H9 (cell line): Measurements from ENCODE around the gene MYO18A. TPM values are rescaled to one million over a fixed set of nuclear protein-coding genes. Genes with fewer than 3 reads are reported as not detected.

ENCODE experiments used
- DNase-seq: peaks from one replicate; pipeline ENCODE4 v3.0.0-alpha.2; 2017
- H2AFZ ChIP-seq: one replicate; pipeline ENCODE4 v1.6.1; 2013; ENCODE audit warnings: mild to moderate bottlenecking, low read length, control low read depth, moderate library complexity
- H2AK5ac ChIP-seq: 2 replicates; pipeline ENCODE4 v1.6.1; 2013; ENCODE audit warnings: low read length, control low read depth, mixed read lengths; ENCODE audit not compliant: insufficient read length
- H2BK120ac ChIP-seq: one replicate; pipeline ENCODE4 v1.6.1; 2013; ENCODE audit warnings: low read depth, mild to moderate bottlenecking, low read length, control low read depth, inconsistent platforms; ENCODE audit not compliant: poor library complexity, severe bottlenecking
- H2BK12ac ChIP-seq: 2 replicates; pipeline ENCODE4 v1.6.1; 2013; ENCODE audit warnings: low read length, control low read depth, mixed read lengths, low read depth; ENCODE audit not compliant: insufficient read length
- H2BK15ac ChIP-seq: 2 replicates; pipeline ENCODE4 v1.6.1; 2013; ENCODE audit warnings: low read depth, low read length, control low read depth
- H2BK20ac ChIP-seq: one replicate; pipeline ENCODE4 v1.6.1; 2013; ENCODE audit warnings: low read depth, mild to moderate bottlenecking, low read length, control low read depth, inconsistent platforms; ENCODE audit not compliant: poor library complexity, severe bottlenecking
- H2BK5ac ChIP-seq: 2 replicates; pipeline ENCODE4 v1.6.1; 2013; ENCODE audit warnings: low read length, control low read depth, mixed read lengths; ENCODE audit not compliant: insufficient read length
- H3K14ac ChIP-seq: 2 replicates; pipeline ENCODE4 v1.6.1; 2013; ENCODE audit warnings: low read length, control low read depth; ENCODE audit not compliant: insufficient read depth
- H3K18ac ChIP-seq: 2 replicates; pipeline ENCODE4 v1.6.1; 2013; ENCODE audit warnings: low read depth, mild to moderate bottlenecking, mixed read lengths, low read length, control low read depth; ENCODE audit not compliant: insufficient read length
- H3K23ac ChIP-seq: 2 replicates; pipeline ENCODE4 v1.6.1; 2013; ENCODE audit warnings: low read length, control low read depth, mixed read lengths, low read depth; ENCODE audit not compliant: insufficient read length
- H3K23me2 ChIP-seq: 2 replicates; pipeline ENCODE4 v1.6.1; 2013; ENCODE audit warnings: low read depth, mild to moderate bottlenecking, mixed read lengths, low read length, control low read depth; ENCODE audit not compliant: insufficient read length, poor library complexity, severe bottlenecking
- H3K27ac ChIP-seq: 2 replicates; pipeline ENCODE4 v1.5.1; 2013; ENCODE audit warnings: low read length, control low read depth, mixed read lengths, low read depth; ENCODE audit not compliant: insufficient read length
- H3K27me3 ChIP-seq: 2 replicates; pipeline ENCODE4 v1.6.1; 2013; ENCODE audit warnings: low read length, control low read depth, inconsistent platforms; ENCODE audit not compliant: insufficient read depth
- H3K4ac ChIP-seq: 2 replicates; pipeline ENCODE4 v1.6.1; 2013; ENCODE audit warnings: low read depth, mild to moderate bottlenecking, control low read depth, inconsistent platforms, low read length, moderate library complexity
- H3K4me1 ChIP-seq: 2 replicates; pipeline ENCODE4 v1.6.1; 2013; ENCODE audit warnings: low read length, control low read depth, inconsistent platforms; ENCODE audit not compliant: insufficient read depth
- H3K4me2 ChIP-seq: 2 replicates; pipeline ENCODE4 v1.6.1; 2013; ENCODE audit warnings: low read length, control low read depth, mixed read lengths; ENCODE audit not compliant: insufficient read length, insufficient read depth
- H3K56ac ChIP-seq: 2 replicates; pipeline ENCODE4 v1.6.1; 2013; ENCODE audit warnings: low read depth, mild to moderate bottlenecking, mixed read lengths, low read length, control low read depth; ENCODE audit not compliant: insufficient read length
- H3K79me1 ChIP-seq: 2 replicates; pipeline ENCODE4 v1.6.1; 2013; ENCODE audit warnings: low read depth, mild to moderate bottlenecking, moderate library complexity, low read length, control low read depth, inconsistent platforms; ENCODE audit not compliant: insufficient read depth, poor library complexity, severe bottlenecking
- H3K79me2 ChIP-seq: 2 replicates; pipeline ENCODE4 v1.6.1; 2013; ENCODE audit warnings: low read length, control low read depth, inconsistent platforms; ENCODE audit not compliant: insufficient read depth
- H3K9ac ChIP-seq: 2 replicates; pipeline ENCODE4 v1.6.1; 2013; ENCODE audit warnings: low read length, control low read depth, mixed read lengths; ENCODE audit not compliant: insufficient read length; ENCODE audit errors: extremely low read depth
- H3K9me3 ChIP-seq: one replicate; pipeline ENCODE4 v1.6.1; 2013; ENCODE audit warnings: low read depth, low read length, inconsistent platforms; ENCODE audit not compliant: control insufficient read depth
- H3T11ph ChIP-seq: one replicate; pipeline ENCODE4 v1.6.1; 2013; ENCODE audit warnings: mild to moderate bottlenecking, low read length, control low read depth, inconsistent platforms
- H4K20me1 ChIP-seq: one replicate; pipeline ENCODE4 v1.6.1; 2013; ENCODE audit not compliant: control insufficient read depth, insufficient read length, insufficient read depth
- H4K5ac ChIP-seq: 2 replicates; pipeline ENCODE4 v1.6.1; 2013; ENCODE audit warnings: low read depth, mild to moderate bottlenecking, mixed read lengths, low read length, control low read depth; ENCODE audit not compliant: insufficient read length
- H4K8ac ChIP-seq: replicated peaks from 2 replicates; pipeline ENCODE4 v1.6.1; 2013; ENCODE audit warnings: low read length, control low read depth, mixed read lengths, low read depth; ENCODE audit not compliant: insufficient read length
- H4K91ac ChIP-seq: 2 replicates; pipeline ENCODE4 v1.6.1; 2013; ENCODE audit warnings: low read depth, mild to moderate bottlenecking, moderate library complexity, mixed read lengths, low read length, control low read depth; ENCODE audit not compliant: insufficient read length
- H3K27ac Mint-ChIP-seq, 3 experiments: 2 replicates in 2 of 3; 3 replicates in 1 of 3; pipeline ENCODE4 v1.8.0; 2020 to 2021; ENCODE audit warnings: mixed read lengths in 3 of 3, mild to moderate bottlenecking in 1 of 3, moderate library complexity in 1 of 3
- H3K27me3 Mint-ChIP-seq: 2 replicates; pipeline ENCODE4 v1.8.0; 2021; ENCODE audit warnings: low read depth, mild to moderate bottlenecking, moderate library complexity, mixed read lengths
- H3K36me3 Mint-ChIP-seq, 3 experiments: 2 replicates in 2 of 3; 3 replicates in 1 of 3; pipeline ENCODE4 v1.8.0; 2020 to 2021; ENCODE audit warnings: low read depth in 3 of 3, mixed read lengths in 3 of 3; ENCODE audit not compliant: insufficient read depth in 1 of 3
- H3K4me1 Mint-ChIP-seq, 2 experiments: 2 replicates each; pipeline ENCODE4 v1.8.0; 2020; ENCODE audit warnings: mixed read lengths in 2 of 2
- H3K4me3 Mint-ChIP-seq, 2 experiments: 2 replicates in 1 of 2; 3 replicates in 1 of 2; pipeline ENCODE4 v1.8.0; 2020 to 2021; ENCODE audit warnings: mild to moderate bottlenecking in 2 of 2, mixed read lengths in 2 of 2, moderate library complexity in 1 of 2
- H3K9me3 Mint-ChIP-seq, 2 experiments: 2 replicates in 1 of 2; 3 replicates in 1 of 2; pipeline ENCODE4 v1.8.0; 2020; ENCODE audit warnings: mild to moderate bottlenecking in 2 of 2, mixed read lengths in 2 of 2, moderate library complexity in 1 of 2
- CTCF ChIP-seq: fragments of 200-600 bp; sonication (generic); conservative IDR thresholded peaks from 3 replicates; pipeline ENCODE4 v1.8.0; 2021; ENCODE audit warnings: antibody characterized with exemption, mild to moderate bottlenecking
- WGBS: extraction: QIAGEN DNeasy Blood & Tissue Kit; methylation state at CpG from one replicate; pipeline ENCODE4 v1.1.7; 2013; ENCODE audit warnings: missing lambda C conversion rate, low lambda C conversion rate, mixed read lengths; ENCODE audit not compliant: insufficient read length; ENCODE audit errors: extremely low coverage; 5-methylcytosine and 5-hydroxymethylcytosine counted together
- total RNA-seq: library from RNA; stranded (reverse); gene quantifications from 2 replicates; pipeline ENCODE4 v1.2.1, GENCODE V29; 2021

Gene MYO18A
- total RNA-seq, 1 experiment from 2014 or later: 21.6 TPM

GRCh38 chr17:29051194-29051593 lies 129.0 kb downstream of the MYO18A start:
- H3K9me3 ChIP-seq: no peaks in the 10 kb centered on the region
- H3K18ac ChIP-seq: no peak overlapping the region
- no peak overlapping the region for H2AK5ac ChIP-seq
- H3K4ac ChIP-seq: no peak overlapping the region
- no peak overlapping the region for H2BK15ac ChIP-seq
- Mint-ChIP-seq H3K36me3 (peaks cover 5 to 23% (median 8%) of the 10 kb centered on the region in 3 experiments; a peak in 5 of 7 replicates), H3K4me1 (peaks cover 24 to 32% of the 10 kb centered on the region in 2 experiments), H3K27ac (peak overlapping the region; percentile 25 to 66 (median 44); a peak in 2 of 7 replicates), H3K9me3 (no peaks in the 10 kb centered on the region), H3K4me3 (no peak overlapping the region), H3K27me3 (no peaks in the 10 kb centered on the region)
- no peak overlapping the region for H2BK5ac ChIP-seq
- no peak overlapping the region for H3K9ac ChIP-seq
- no CpG with 5 or more reads among the region's 12 CpGs for whole genome bisulfite sequencing
- DNase-seq: no peak
- no peak overlapping the region for H2BK120ac ChIP-seq
- H3K79me1 ChIP-seq: no peaks in the 10 kb centered on the region
- H4K91ac ChIP-seq: no peak overlapping the region
- TF ChIP-seq CTCF: no peak
- H3K4me1 ChIP-seq: peaks cover 11% of the 10 kb centered on the region; the same call in 1 of the 2 replicates
- no peak overlapping the region for H3K27ac ChIP-seq
- no peak overlapping the region for H3K4me2 ChIP-seq
- no peak overlapping the region for H4K8ac ChIP-seq
- H2AFZ ChIP-seq: no peak overlapping the region
- H2BK12ac ChIP-seq: no peak overlapping the region
- no peak overlapping the region for H3K56ac ChIP-seq
- H3T11ph ChIP-seq: no peak overlapping the region
- H4K5ac ChIP-seq: no peak overlapping the region
- H3K23me2 ChIP-seq: no peaks in the 10 kb centered on the region
- H3K23ac ChIP-seq: no peak overlapping the region
- H3K14ac ChIP-seq: no peak overlapping the region
- no peaks in the 10 kb centered on the region for H3K79me2 ChIP-seq
- H2BK20ac ChIP-seq: no peak overlapping the region
- no peaks in the 10 kb centered on the region for H3K27me3 ChIP-seq
- H4K20me1 ChIP-seq: no peaks in the 10 kb centered on the region
